Measurements from ENCODE around the gene ZNF74. TPM values are rescaled to one million over a fixed set of nuclear protein-coding genes. Genes with fewer than 3 reads are reported as not detected.

The ZNF74 gene
- 11.0 and 18.9 TPM in 2 replicates for total RNA-seq

GRCh38 chr22:20393705-20394476, at the start of gene ZNF74:
ZNF74 (plus strand) TSS chr22:20394151; CDS start chr22:20394629, 478 bp downstream.

DNA sequence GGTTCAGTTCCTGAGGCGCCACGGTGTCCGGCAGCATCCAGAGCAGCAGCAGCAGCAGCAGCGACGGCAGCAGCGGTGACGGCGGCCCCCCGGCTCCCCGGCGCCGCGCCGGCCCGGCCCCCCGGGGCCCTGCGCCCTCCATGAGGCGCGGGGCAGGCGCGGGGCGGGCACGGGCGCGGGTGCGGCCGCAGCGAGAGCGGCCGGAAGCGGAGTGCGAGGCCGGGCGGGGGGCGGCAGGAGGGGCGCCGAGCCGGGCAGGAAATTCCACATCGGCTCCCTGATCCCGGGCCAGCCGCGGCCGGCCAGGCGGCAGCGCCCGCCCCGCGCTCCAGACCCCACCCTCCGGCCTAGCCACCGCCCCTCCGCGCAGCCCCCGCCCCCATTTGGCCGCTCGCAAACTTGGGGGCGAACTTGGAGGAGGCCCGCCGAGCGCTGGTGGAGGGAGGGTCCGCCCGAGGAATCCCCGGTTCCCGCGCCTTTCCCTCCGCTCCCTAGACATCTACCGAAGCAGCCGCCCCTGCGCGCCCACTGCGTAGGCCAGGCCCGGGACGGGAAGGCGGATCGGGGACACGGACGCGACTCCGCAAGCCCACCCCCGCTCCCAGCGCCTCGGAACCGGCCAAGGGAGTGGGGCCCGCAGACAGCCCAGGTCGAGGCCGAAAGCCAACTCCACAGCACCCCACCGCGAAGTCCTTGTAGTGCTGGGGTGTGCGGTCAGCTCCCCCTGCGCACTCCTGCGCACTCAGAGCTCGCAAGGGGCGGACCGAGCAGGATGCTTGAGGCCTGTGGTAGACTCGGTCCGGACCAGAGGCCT, 43.9 kb downstream of the ZNF74 start, which contains the start of gene SCARF2:
TSS of gene SCARF2 (minus strand) at position 213 of the 814 bp plus-strand sequence. CDS start at position 142, 71 bp downstream.

Other genes with a start within 250 kb of the ZNF74 start
- not detected in 2 replicates for gene CCDC188, start 243.1 kb upstream of the ZNF74 start, total RNA-seq
- 18.4 and 30.8 TPM in 2 replicates for gene RTN4R, start 125.8 kb upstream of the ZNF74 start, total RNA-seq
- gene DGCR6L, start 74.1 kb upstream of the ZNF74 start, total RNA-seq: 56.6 and 57.9 TPM in 2 replicates
- gene SCARF2, start 43.7 kb downstream of the ZNF74 start, total RNA-seq: 3.1 and 3.9 TPM in 2 replicates
- 9.1 and 15.9 TPM in 2 replicates for gene KLHL22, start 101.6 kb downstream of the ZNF74 start, total RNA-seq
- 49.7 and 55.2 TPM in 2 replicates for gene MED15, start 113.5 kb downstream of the ZNF74 start, total RNA-seq